HG03108 (cell line): ENCODE measurements around the gene MTG2.
A peak's percentile ranks its signal among the peaks of the same experiment; 100 is the strongest.

ENCODE experiments used
- ATAC-seq: cut with Tn5 transposase; IDR thresholded peaks from one replicate; pipeline ENCODE4 v1.9.1; 2021; ENCODE audit warnings: moderate library complexity; ENCODE audit not compliant: unreplicated experiment

Gene MTG2

GRCh38 chr20:62182469-62183425, at the start of gene MTG2:
Gene MTG2, plus strand, starts transcription at chr20:62183028. Its CDS starts 10,393 bp downstream, at chr20:62193421.
- ATAC-seq, result peak; percentile 86

GRCh38 chr20:62133051-62133845, 49.6 kb upstream of the MTG2 start:
- no peak for ATAC-seq

GRCh38 chr20:62133864-62134263, 49.0 kb upstream of the MTG2 start:
- ATAC-seq, result no peak

GRCh38 chr20:62134735-62135231, 48.0 kb upstream of the MTG2 start:
- ATAC-seq, result no peak

GRCh38 chr20:62135573-62136266, 47.1 kb upstream of the MTG2 start:
- no peak for ATAC-seq

GRCh38 chr20:62136283-62137091, 46.3 kb upstream of the MTG2 start:
- no peak for ATAC-seq

GRCh38 chr20:62137092-62137384, 45.8 kb upstream of the MTG2 start:
- no peak for ATAC-seq

GRCh38 chr20:62137478-62138203, 45.2 kb upstream of the MTG2 start:
- no peak for ATAC-seq

GRCh38 chr20:62138204-62138543, 44.7 kb upstream of the MTG2 start:
- ATAC-seq, result no peak

GRCh38 chr20:62138912-62139311, 43.9 kb upstream of the MTG2 start:
- no peak for ATAC-seq

- ATAC-seq, result no peak
Measured at GRCh38 chr20:62139636-62140035, 43.2 kb upstream of the MTG2 start.

- no peak for ATAC-seq
Measured at GRCh38 chr20:62141043-62141396, 41.8 kb upstream of the MTG2 start.

- ATAC-seq, result no peak
Measured at GRCh38 chr20:62141397-62142251, 41.2 kb upstream of the MTG2 start.

GRCh38 chr20:62142252-62143080, 40.4 kb upstream of the MTG2 start:
- ATAC-seq, result peak; percentile 15

- peak; percentile 71 for ATAC-seq
Measured at GRCh38 chr20:62143081-62143956, 39.5 kb upstream of the MTG2 start, which contains the start of the genes PSMA7 and SS18L1. Gene PSMA7, minus strand, starts transcription at chr20:62143394. Its CDS starts 91 bp downstream, at chr20:62143303. Gene SS18L1, plus strand, starts transcription at chr20:62143769. Its CDS starts 52 bp downstream, at chr20:62143821.

GRCh38 chr20:62143957-62144825, 38.6 kb upstream of the MTG2 start:
- ATAC-seq, result peak; percentile 9
